ENCODE measurements around the gene ETV6.
A peak's percentile ranks its signal among the peaks of the same experiment; 100 is the strongest.

ETV6 gene

DNA sequence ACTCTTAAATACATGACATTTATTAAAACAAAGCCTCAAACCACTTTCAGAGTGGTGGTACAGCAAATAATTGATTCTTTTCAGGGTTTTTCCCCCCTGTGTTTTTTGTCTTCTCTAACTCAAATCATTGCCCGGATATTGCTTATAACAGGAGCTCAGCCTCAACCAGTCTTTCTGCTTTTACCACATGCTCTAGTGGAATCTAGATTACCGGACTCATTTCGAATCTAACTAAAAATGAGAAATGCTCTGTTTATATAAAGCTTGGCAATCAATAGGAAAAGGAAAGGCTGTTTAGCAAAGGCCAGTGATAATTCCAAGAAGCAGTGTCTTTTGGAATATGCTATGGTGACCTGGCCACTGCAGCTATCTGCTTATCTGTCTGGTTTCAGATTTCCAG lies 161.5 kb downstream of the ETV6 start:
- no peak for DNase-seq

DNA sequence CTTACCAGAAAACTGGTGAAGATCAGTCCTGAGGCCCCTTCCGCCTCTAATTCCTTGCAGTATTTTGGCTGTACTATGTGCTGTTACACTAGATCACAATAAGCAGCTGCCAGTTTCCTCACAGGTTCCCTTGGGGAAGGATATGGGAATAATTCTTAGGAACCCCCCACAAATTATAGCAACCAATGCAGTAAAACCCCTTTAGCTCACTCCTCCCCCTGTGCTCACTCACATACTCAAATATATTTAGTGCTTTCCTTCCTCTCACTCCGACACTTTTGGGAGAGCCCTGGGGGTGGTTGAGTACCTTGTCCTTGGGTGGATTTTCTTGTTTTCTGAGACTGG lies 162.7 kb downstream of the ETV6 start:
- no peak for DNase-seq

DNA sequence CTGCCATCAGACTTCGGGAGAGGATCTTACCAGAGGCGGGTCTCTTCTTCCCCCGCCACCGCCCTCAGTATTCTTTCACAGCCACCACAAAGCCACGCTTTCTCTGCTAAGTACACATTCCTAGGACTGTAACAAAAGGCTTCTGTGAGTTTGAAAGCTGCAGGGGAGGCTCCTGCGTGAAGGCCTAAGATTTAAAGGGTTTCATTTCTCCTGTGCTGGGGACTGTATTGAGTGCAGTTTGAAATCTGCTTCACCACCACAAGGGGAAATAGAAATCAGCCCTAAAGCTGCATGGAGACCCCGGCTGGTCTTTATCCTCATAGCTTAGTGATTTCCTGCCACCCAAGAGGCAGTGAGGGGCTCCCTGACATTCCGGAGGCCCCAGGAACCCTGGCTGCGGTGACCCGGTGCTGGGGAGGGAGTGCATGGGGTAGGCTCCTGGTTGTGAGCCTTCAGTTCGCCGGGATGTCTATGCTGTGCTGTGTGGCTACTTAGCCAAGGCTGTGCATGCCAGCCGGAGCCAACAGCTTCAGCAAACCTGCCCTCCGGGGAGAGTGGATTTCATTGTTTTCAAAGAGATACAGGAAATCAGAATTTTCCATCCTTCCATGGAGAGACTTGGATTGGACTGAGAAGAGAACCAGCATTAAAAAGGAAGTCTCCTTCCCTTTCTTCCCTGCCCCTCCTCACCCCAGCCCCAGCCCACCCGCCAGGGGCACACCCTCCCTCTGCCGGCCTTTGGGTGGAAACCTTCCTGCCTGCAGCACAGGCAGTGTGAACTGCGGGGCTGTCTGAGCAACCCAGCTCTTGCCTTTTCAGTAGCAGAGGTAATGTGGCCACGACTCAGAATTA lies 163.3 kb downstream of the ETV6 start:
- no peak for DNase-seq

DNA sequence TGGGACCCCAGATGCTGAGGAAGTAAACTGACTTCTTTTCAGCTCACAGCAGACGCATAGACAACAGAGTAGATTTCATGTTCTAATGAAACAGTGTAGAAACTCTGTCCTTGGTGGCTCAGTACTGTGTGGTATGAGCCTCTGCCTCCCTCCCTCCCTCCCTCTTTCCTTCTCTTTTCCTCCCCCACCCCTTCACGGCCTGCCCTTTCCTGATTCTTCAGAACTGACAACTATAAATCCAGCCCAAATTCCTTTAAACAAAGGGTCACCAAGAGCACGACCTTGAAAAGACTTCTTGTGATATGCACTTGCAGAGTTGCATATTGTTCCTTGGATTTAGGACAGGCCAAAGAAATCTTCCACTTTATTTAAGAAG lies 164.0 kb downstream of the ETV6 start:
- DNase-seq: no peak

DNA sequence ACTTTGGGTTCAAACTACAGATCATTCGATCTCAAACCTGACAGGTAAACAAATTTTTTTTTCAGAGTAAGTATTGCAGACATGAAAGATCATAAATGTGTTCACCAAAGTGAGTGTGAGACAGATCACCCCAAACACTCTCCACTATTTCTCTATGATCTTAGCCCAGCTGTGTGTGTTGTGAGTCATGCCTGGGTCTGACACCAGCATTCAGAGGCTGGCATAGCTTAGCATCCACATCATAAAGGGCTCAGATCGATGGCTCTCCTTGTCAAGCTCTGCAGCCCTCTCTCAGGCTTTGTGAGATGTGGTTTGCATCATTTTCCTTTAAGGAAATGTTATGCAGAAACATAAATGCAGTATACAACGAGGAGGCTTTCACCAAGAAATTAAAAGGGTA lies 164.9 kb downstream of the ETV6 start:
- no peak for DNase-seq

DNA sequence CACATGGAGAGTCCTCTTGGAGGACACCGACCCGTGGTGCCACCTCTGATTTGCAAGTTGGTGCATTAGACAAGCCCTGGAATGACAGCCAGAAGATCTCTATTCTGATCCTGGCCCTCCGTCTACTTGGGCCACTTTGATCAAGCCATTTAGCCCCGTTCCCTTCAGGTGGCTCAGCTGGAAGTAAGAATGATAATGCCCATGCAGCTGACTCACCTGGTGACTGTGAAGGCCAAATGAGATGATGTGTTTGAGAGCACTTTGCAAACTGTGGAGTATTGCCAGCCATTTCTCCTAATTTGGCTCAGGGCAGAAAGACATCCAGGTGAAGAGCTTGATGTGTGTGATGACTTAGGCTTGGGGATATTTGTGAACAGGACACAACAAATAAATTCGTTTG lies 165.9 kb downstream of the ETV6 start:
- DNase-seq: no peak

DNA sequence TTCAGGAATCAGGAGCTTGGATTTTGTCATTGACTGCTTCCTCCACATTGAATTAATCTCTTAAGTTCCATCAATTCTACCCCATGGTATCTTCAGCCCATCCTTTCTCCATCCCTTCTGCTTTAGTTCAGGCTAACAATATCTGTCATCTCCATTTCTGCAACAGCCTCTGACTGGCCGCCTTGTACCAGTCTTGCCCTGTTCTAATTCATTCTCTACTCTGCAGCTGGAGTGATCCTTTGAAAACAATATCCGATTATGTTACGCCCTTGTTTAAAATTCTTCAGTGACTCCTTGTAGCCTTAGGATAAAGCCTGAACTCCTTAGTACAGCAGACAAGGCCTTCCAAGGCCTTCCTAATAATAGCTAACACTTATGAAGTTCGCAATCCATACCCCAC lies 170.2 kb downstream of the ETV6 start:
- DNase-seq: no peak

DNA sequence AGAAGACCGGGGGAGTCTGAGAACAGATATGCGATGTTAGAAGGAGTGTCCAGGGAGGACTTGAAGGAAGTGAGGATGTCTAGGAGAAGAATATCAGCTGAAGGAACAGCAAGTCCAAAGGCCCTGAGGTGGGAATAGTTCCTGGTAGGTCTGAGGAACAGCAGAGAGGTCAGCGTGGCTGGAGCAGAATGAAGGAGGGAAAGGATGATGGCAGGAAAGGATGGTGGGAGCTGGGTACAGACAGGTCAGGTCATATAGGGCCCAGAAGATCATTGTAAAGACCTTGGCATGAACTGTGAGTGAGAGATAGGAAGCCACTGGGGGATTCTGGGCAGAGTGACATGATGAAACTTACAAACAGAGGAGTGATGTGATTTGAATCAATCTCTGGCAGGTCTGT lies 171.0 kb downstream of the ETV6 start:
- DNase-seq: no peak

DNA sequence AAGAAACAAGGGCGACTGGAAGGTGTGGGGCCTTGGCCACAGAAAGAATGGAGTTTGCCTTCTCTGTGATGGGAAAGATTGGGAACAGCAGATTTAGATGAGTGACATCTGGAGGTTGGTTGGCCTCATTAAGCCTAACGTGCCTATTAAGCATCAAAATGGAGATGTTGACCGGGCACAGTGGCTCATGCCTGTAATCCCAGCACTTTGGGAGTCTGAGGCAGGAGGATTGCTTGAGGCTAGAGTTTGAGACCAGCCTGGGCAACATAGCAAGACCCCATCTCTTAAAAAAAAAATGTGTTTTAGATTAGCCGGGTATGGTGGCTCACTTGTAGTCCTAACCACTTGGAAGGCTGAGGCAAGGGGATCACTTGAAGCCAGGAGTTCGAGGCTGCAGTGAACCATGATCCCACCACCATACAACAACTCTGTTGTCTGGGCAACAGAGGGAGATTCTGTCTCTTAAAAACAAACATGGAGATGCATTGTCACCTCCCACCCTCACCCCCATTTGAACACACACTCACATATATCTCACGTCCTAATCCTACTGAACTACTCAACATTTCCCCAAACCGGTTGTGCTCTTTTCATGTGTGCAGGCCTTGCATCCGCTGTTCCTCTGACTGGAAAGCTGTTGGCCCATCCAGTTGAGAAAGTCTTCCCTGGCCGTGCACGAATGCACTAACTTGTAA lies 172.1 kb downstream of the ETV6 start:
- no peak for DNase-seq

DNA sequence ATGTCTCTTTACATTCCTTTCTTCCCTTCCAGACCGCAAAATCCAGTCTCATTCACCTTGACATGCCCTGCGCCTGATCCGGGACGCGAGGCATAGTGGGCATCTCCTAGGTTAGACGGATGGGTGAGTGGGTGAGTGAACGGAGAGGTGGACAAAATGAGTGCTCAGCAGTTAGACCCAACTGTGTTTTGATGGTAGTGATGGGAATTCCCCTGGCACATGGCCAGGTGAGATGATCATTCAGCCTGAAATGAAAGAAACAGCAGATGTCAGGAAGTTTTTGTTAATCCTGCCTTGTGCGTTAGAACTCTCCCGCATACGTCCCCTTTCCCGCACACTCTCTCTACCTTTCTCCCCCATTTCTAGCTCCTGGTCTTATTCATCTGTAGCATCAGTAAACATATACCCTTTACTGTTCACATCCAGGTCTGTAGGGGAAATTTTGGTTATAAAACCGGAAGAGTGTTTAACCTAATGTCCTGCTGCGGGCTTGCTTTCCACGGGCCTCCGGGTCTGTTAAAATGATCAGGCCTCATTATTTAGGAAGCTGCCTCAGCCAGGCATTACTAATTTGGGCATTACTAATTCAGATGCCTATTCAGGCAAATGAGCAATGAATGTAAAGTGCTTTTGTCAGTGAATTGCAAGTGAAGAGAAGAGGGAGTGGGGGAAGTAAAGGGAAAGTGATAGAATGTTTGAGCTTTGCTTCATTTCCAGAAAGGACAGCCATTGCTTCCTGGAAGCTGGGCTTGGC lies 172.8 kb downstream of the ETV6 start:
- no peak for DNase-seq

DNA sequence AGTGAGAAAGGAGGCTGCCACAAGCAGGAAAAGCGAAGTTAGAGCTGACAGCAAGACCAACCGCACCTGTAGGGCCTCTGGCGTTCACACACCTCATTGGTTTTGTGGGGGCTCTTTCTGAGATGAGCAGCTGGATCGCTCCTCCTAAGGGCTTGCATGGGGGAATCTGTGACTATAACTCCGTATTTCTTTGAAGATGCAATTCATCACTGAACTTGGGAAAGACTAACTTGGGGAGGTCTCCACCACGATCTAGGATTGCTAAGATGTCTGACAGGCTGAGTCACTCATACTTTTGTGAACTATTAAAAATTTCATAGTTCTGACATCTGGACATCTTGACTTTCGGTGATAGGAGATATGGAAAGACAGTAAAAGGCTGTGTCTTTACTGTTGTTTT lies 173.6 kb downstream of the ETV6 start:
- no peak for DNase-seq

DNA sequence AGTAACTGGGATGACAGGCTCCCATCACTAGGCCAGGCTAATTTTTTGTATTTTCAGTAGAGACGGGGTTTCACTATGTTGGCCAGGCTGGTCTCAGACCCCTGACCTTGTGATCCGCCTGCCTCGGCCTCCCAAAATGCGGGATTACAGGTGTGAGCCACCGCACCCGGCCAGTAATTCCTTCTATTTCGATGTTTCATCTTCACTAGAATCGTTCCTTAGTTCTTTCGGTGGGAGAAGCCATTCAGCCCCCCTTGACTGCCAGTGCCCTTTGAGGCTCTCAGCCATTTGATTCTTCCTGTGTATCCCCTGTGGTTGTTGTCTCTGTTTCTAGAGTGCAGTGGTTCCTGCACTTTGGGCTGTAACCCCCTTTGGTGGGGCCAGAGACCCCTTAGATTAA lies 174.1 kb downstream of the ETV6 start:
- DNase-seq: no peak

DNA sequence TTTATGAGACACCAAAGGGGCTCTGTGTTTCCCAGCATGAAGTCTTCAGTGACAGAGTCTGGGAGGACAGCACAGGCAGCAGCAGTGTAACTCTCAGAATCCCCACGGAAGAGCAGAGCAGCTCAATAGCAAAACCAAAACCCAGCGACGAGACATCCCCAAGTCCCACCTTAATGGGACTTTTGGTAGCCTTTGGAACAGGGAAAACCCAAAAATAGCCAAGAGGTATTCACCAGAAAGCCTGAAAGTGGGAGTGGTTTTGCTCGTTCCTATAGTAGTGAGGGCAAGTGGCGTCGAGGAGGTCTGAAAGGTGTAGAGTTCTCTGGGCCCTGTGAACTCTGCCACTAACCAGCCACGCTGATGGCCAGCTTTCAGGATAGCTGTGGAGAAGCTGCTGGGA lies 174.6 kb downstream of the ETV6 start:
- DNase-seq: no peak

DNA sequence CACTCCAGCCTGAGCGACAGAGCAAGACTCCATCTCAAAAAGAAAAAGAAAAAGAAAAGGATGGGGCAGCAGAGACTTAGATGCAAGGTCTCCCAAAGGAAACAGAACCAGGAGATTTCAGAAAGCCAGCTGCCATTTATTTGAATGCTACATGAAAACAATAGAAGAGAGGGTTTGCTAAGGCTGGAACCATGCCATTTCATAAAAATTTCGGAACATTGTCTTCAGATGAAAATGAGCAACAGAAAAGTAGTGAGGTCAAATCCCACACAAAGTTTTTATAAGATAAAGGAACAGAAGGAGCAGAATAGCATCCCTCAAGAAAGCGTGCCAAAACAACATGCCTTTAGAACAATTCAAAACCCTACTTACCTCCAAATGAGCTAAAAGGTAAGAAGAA lies 175.3 kb downstream of the ETV6 start:
- DNase-seq: no peak

DNA sequence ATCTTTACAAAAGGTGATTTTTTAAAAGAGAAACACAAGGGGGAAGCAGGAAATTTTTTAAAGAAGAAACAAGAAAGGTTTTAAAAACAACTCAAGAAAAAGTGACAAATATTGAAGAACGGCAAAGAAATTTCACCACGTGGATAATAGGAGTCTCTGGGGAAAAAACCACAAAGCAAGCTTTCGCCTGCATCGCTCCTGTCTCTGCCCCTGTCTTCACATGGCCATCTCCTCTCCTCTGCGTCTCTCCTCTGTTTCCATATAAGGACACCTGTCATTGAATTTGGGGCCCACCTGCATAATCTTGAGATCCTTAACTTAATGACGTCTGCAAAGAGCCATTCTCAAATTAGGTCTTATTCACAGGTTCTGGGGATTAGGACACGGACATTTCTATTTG lies 175.8 kb downstream of the ETV6 start:
- no peak for DNase-seq

DNA sequence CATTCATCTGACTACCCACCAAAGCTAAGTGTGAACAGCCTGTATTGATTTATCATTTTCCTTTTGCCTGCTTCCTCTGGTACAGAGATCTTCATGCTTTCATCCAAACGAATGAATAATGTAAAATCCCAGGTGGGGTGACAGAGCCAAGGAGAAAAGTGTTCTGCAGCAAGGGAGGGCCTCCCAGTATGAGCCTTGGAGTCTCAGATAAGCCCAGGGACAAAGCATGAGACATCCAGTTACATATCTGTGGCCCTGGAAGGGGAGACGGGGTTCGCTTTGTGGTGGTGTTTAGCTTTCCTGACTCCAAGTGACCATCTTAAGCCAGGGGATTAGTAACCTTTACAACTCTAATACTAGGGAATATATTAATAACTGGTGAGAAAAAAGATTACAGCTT lies 177.1 kb downstream of the ETV6 start:
- DNase-seq: no peak

DNA sequence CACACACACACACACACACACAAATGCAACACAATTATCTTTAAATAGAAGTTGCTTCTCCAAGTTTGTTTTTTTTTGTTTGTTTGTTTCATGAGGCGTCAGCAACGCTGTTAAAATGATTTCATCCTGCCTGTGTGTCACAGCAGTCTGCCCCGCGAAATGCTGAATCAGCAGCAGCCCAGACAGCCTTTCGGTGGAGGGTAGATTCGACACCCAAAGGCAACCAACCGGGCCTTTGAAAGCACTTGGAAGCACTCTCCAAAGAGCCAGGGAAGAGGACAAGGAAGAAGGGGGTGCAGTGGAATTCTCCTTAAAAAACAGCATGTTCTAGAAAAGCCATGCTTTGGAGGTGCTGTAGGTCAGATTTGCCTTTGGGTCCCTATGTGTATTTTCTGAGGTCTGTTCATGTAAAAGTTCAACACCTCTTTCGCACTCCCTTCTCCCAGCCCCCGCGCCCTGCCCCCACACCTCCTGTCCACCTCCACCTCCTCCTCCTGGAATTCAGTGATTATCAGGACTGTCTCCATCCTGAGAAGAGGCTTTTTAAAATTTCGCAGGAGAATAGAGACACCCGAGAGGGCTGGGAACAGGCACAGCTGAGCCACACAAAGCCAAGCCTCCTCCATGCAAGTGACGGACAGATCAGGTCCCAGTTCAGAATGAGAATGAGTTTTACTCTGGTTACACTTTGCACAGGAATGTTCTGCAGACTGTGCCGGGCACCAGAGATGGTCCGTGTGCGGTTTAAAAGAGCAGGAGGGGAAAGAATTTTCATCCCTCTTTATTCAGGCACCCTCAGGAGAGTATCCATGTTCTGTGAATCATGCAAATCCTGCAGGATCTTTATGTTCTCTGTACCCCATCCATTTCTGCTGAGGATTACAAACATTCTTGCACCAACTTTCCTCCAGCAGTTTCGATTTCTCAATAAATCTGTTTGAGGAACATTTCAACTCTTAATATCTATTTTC lies 177.9 kb downstream of the ETV6 start:
- peak in 1 of 2 donors; percentile 59 for DNase-seq

DNA sequence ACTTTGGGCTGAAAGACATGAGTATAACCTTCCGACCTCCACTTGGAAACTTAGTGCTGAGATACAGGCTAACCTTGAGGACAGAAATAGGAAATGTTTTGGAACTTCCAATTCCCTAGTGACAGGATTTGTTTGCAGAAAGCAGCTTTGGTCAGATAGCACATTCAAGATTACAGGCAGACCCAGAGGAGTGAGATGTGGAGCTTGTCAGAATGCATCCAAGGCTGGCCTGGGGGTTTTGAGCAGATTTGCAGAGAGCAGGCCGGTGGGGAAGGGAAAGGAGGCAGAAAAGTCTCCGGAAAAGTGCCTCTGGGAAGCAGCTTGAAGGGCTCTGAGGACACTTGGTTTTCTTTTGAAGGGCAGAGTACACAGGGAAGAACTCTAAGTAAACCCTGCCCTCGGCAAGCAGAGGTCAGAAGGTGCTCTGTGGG lies 180.3 kb downstream of the ETV6 start:
- no peak for DNase-seq

DNA sequence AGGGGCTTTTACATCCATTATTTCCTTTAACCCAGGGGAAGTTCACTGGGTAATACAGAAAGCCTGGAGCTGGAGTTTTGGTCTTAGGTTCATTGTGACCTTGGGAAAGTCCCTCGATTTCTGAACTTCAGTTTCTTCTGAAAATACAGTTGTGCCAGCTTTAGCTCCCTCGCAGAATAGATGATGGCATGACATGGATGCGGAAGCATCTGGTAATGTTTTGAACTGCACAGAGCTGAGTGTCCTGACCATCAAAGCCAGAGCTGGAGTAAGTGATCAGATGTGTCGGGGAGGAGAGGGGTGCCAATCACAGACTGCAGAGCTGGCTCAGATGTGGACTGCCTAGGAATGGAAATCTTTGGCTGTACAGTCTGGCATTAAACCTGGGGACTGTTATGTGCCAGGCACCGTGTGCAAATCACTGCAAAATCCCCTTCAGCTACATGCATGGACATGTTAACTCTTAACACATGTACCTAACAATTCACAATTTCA lies 180.9 kb downstream of the ETV6 start:
- peak; percentile 79 to 85 for DNase-seq

DNA sequence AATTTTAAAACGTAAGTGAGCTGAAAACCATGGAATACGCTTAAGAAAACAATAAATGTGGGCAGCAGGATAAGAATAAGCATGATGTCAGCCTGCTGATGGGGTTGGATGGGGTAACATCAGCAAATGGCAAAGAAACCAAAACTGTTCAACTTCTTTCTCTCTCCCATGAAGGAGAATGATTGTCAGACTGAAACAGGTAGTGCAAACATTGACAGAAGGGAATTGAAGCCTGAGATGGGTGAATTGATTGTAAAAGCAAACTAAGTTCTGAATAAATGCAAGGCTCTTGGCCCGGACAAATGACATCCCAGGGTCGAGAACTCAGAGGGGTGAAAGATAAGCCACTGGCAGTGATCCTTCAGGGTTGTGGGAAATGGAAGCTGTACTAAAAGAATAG lies 182.6 kb downstream of the ETV6 start:
- DNase-seq: peak in 1 of 2 donors; percentile 69

DNA sequence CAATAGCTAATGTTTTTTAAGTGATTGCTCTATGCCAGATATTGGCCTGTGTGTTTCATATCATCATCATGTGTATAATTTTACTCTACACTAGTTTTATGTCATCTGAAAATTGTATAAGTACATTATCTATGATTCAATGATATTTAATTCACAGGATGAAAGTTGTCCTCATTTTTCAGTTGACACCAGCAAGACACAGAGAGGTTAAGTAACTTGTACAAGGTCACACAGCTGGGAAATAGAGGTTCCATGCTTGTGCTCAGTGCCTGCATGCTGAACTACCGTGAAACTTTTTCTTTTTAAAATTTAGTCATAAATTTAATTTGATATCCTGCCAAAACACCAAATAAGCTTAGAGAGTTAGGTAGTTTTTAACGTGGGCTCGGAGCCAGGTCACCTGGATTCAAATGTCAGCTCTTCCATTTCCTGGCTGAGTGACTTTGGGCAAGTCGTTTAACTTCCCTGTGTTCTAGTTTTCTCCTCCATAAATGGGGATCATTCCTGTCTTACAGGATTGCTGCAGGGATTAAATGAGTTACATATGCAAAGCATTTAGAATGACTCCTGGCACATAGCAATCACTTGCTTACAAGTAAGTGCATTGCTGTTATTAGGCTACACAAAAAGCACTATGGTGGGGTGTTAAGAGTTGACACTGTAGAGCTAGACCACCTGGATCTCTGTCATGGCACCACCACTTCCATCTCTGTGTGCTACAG lies 183.9 kb downstream of the ETV6 start:
- no peak for DNase-seq

All from inflammatory macrophage treated with lipopolysaccharide for 1 hour (primary cell).